GM06990 (cell line): ENCODE results near the gene SMTN.

Source experiments
- DNase-seq: peaks from one replicate; pipeline ENCODE4 v3.0.0-alpha.2; 2011; ENCODE audit not compliant: insufficient read length; ENCODE audit errors: extremely low read depth
- H3K27me3 ChIP-seq: replicated peaks from 2 replicates; pipeline ENCODE4 v1.6.0; 2011; ENCODE audit warnings: low read length; ENCODE audit not compliant: control insufficient read depth, insufficient read depth
- H3K36me3 ChIP-seq: 2 replicates; pipeline ENCODE4 v1.5.1; 2011; ENCODE audit warnings: low read length; ENCODE audit not compliant: control insufficient read depth, insufficient read depth
- H3K4me3 ChIP-seq: replicated peaks from 2 replicates; pipeline ENCODE4 v1.5.1; 2011; ENCODE audit warnings: low read depth, mild to moderate bottlenecking, control low read depth, low read length
- TF ChIP-seq, protein P1 (sequence below): IDR thresholded peaks from 2 replicates; pipeline ENCODE4 v1.5.1; 2011; ENCODE audit warnings: low read length, control low read depth, mild to moderate bottlenecking, inconsistent platforms; ENCODE audit not compliant: insufficient read depth, poor library complexity, severe bottlenecking

SMTN gene

DNA sequence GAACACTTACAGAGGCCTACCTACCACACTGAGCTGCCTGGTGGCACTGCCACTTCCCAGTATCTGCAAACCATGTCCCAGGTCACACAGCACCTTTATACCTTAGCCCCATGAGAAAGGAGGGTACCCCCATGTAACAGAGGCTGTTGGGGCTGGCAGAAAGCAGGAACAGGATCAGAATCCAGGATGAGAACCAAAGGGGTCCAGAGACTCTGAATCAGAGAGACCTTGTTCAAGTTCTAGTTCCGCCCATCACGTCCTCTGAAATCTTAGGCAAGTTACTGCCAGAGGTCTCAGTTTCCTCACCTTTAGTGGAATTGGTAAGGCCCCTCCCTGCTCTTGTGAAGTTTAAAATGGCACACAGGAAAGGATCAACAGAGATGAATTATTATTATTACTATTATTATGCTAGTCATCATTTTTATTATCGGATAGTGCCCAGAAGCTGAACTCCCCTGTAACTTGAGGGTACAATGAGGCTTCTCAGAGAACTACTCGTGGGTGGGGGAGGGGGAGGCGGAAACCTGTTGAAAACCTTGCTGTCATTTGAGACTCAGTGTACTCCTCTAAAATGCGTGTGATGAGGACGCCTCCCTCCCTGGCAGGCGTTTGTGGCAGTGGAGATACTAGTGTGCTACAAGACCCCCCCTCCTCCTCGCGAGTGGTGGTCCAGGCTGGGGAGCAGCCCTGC is 17.0 kb downstream of the SMTN start:
- H3K36me3 ChIP-seq: peaks cover 2% of the 10 kb centered on the region
- TF ChIP-seq, protein P1, sequence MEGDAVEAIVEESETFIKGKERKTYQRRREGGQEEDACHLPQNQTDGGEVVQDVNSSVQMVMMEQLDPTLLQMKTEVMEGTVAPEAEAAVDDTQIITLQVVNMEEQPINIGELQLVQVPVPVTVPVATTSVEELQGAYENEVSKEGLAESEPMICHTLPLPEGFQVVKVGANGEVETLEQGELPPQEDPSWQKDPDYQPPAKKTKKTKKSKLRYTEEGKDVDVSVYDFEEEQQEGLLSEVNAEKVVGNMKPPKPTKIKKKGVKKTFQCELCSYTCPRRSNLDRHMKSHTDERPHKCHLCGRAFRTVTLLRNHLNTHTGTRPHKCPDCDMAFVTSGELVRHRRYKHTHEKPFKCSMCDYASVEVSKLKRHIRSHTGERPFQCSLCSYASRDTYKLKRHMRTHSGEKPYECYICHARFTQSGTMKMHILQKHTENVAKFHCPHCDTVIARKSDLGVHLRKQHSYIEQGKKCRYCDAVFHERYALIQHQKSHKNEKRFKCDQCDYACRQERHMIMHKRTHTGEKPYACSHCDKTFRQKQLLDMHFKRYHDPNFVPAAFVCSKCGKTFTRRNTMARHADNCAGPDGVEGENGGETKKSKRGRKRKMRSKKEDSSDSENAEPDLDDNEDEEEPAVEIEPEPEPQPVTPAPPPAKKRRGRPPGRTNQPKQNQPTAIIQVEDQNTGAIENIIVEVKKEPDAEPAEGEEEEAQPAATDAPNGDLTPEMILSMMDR: no peak
- no peak overlapping the region for H3K4me3 ChIP-seq
- no peak for DNase-seq
- H3K27me3 ChIP-seq: no peaks in the 10 kb centered on the region

DNA sequence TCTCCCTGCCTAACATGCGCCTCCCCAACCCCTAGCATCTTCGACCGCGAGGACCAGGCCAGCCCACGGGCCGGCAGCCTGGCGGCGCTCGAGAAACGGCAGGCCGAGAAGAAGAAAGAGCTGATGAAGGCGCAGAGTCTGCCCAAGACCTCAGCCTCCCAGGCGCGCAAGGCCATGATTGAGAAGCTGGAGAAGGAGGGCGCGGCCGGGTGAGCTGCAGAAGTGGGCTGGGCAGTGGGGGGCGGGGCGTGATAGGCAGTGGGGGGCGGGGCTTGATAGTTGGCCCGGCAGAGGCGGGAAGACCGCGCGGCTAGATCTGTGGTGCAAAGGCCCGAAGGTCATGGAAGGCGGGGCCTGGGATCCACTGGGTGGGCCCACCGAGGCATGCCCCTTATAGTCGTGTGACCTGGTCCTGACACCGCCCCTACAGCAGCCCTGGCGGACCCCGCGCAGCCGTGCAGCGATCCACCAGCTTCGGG is 17.6 kb downstream of the SMTN start:
- H3K4me3 ChIP-seq: no peak overlapping the region

DNA sequence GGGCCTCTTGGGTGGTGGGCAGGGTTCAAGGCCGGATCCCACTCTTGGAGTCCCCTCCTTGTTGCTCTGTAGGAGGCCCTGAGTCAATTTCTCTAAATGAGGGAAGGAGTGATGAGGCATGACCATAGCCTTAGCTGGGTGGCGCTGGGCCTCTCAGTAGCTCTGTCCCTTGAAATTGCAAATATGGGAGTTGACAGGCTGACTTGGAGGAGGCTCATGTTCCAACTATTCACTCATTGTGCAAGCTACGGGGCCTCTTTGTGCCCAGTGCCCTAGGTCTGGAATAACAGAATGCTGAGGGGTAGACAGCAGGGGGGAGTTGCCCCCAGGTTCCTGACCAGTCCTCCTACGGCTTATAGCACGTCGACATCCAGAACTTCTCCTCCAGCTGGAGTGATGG is 18.3 kb downstream of the SMTN start:
- Histone ChIP-seq H3K36me3 (peaks cover 2% of the 10 kb centered on the region), H3K4me3 (no peak overlapping the region), H3K27me3 (no peaks in the 10 kb centered on the region)
- TF ChIP-seq, protein P1: no peak
- no peak for DNase-seq

More for the DNA sequence above, 17.6 kb downstream of the SMTN start:
- TF ChIP-seq, protein P1: no peak
- Histone ChIP-seq H3K27me3 (no peaks in the 10 kb centered on the region), H3K36me3 (peaks cover 2% of the 10 kb centered on the region)
- no peak for DNase-seq

DNA sequence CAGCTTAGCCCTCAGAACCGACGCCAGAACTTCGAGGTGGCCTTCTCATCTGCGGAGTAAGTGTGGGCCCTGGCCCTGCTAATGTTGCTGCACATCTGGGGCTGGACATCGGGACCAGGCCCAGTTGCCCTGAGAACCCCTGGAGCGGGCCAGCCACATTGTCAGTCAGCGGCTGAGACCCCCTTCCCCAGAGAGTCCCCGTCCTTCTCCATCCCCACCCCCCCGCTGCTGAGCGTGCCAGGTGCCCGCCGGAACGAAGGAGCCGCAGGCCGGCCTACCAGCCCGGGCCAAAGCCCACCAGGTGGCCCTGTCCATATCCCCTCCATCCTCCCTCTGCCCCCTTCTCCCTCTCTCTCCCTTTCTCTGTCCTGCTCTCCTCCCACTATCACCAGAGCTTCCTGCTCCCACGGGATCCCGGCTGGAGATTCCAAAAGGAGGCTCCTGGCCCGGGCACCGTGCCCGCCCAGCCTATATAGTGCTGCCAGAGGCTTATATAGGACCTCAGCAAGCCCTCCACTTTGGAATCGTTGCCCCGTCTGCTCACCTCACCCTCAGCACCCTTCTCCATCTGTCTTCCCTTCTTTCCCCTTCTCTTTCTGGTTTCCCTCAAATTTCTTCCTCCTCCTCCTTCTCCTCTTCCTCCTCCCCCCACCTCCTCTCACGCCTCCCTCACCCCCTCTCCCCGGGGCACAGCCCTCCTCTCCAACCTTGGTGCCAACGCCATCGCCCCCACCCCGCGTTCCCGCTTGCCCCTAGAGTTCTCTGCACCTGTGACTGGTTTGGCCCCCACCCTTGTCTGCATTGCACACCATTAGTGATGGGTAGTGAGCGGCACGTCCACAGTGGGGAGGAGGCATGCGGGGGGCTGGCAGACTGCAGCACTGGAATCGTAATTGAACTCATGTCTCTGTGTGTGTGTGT is 19.0 kb downstream of the SMTN start:
- Histone ChIP-seq H3K4me3 (no peak overlapping the region), H3K36me3 (peaks cover 2% of the 10 kb centered on the region), H3K27me3 (no peaks in the 10 kb centered on the region)
- TF ChIP-seq, protein P1: no peak
- no peak for DNase-seq

DNA sequence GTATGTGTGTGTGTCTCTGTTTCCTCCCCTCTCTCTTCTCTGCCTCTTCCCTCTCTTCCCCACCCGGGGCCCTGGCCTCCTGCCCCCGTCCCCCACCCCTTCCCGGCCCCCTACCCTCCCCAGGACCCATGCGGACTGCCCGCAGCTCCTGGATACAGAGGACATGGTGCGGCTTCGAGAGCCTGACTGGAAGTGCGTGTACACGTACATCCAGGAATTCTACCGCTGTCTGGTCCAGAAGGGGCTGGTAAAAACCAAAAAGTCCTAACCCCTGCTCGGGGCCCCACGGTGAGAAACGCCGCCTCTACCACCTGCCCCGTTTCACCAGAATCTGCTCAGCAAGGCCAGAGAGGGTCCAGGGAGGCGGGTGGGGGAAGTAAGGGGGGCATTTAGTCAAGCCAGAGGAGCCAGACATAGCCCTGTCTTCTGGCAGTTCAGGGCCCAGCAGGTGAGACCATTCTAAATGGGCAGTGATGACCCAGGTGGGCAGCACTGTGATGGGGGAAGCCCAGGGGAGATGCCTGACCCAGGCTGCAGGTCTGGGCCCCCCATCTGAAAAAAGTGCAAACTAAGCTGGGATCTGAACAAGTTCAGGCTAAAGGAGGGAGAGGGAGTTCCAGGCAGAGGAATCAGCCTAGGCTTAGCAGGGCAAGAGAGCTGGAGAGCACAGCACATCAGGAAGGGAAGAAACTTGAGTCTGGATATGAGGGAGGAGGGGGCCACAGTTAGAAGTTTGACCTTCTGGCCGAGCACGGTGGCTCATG is 19.8 kb downstream of the SMTN start:
- Histone ChIP-seq H3K36me3 (no peaks in the 10 kb centered on the region; the same call in none of the 2 replicates), H3K4me3 (no peak overlapping the region), H3K27me3 (no peaks in the 10 kb centered on the region)
- TF ChIP-seq, protein P1: no peak
- DNase-seq: no peak
